ENCODE data around the gene RAB10. TPM values are rescaled to one million over a fixed set of nuclear protein-coding genes. Genes with fewer than 3 reads are reported as not detected.

Gene RAB10
- total RNA-seq, 1 experiment from 2014 or later = 167 TPM

DNA sequence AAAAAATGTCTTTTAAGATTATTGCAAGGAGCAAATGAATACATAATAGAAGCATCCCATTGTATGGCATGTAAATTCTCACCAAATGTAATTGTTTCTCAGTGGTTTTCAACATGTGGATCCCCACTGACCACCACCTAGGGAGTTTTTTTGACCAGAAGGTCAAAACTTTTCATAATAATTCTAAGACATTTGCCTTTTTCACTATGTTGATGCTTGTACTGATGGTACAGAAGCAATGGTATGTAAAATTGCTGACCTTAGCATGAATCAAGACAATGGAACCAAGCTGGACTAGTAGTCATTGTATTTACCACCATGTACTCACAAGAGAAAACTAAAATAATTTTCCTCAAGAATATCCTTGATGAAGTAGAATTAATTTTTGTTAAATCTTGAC lies 36.8 kb downstream of the RAB10 start (continued):
- TF ChIP-seq, protein P1, sequence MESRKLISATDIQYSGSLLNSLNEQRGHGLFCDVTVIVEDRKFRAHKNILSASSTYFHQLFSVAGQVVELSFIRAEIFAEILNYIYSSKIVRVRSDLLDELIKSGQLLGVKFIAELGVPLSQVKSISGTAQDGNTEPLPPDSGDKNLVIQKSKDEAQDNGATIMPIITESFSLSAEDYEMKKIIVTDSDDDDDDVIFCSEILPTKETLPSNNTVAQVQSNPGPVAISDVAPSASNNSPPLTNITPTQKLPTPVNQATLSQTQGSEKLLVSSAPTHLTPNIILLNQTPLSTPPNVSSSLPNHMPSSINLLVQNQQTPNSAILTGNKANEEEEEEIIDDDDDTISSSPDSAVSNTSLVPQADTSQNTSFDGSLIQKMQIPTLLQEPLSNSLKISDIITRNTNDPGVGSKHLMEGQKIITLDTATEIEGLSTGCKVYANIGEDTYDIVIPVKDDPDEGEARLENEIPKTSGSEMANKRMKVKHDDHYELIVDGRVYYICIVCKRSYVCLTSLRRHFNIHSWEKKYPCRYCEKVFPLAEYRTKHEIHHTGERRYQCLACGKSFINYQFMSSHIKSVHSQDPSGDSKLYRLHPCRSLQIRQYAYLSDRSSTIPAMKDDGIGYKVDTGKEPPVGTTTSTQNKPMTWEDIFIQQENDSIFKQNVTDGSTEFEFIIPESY (IDR thresholded peaks at IDR 0.05; ENCODE audit: extremely low read depth, insufficient replicate concordance, low read length) = no peak
- no peak for TF ChIP-seq POLR2A (IDR thresholded peaks at IDR 0.05; ENCODE audit: borderline replicate concordance, extremely low read depth, insufficient read depth, insufficient read length)
- TF ChIP-seq SRF (IDR thresholded peaks at IDR 0.05; ENCODE audit: low read depth) = no peak

DNA sequence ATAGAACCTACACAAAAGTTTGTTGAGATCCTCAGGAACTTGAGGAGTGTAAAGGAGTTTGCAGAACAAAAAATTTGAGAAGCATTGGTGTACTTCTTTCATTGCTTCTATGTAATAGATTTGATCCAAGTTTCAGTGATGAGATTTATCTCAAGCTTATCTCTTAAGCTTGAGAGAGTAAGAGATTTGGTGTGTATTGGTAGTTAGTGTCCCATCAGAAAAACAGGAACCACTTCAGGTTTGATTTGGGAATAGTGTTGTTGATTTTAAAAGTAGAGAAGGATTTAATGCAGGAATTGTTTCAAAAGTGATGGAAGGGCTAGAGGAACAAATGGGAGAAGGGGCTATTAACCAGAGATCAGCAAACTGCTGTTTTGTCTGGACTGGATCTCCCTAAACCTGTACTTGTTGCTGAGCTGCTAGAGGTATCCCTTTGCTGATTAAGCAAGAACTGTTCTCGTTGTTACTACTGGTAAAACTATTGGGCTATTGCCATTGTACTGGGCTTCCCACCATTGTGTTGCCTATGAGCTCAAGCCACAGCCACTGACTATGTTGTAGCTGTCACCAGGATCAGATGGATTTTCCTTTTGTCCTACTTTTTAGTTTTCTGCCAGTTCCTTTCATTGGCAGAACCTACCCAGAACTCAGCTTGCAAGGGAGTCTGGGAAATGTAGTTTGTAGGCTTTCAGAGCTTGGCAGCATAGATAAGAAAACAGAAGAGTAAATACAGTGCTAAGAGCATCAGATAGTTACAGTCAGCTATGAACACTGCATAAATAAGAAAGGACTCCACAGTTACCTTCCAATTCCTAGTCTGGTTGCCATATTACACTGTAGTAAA lies 39.3 kb downstream of the RAB10 start:
- Histone ChIP-seq H3K4me2 (ENCODE audit: low read length) (no peak overlapping the region), H2AFZ (ENCODE audit: low read depth, low read length, poor library complexity, severe bottlenecking) (no peak overlapping the region), H3K27ac (ENCODE audit: low read depth, low read length) (no peak overlapping the region), H3K9ac (ENCODE audit: low read length) (no peak overlapping the region), H4K20me1 (ENCODE audit: insufficient read depth) (peaks cover 23% of the 10 kb centered on the region; the same call in 1 of the 2 replicates), H3K36me3 (ENCODE audit: control insufficient read depth in 1 of 2, insufficient read depth in 2 of 2, low read length in 2 of 2) (peaks cover 0 to 5% of the 10 kb centered on the region in 2 experiments; a peak in 1 of 4 replicates), H3K79me2 (ENCODE audit: insufficient read depth, low read length) (peaks cover 100% of the 10 kb centered on the region), H3K9me3 (ENCODE audit: control insufficient read depth in 1 of 2, insufficient read depth in 1 of 2, low read depth in 1 of 2, low read length in 2 of 2) (no peaks in the 10 kb centered on the region), H3K27me3 (ENCODE audit: insufficient read depth, low read length) (no peaks in the 10 kb centered on the region), H3K4me3 (replicated peaks in 1 of 2; ENCODE audit: low read depth in 1 of 2, low read length in 2 of 2) (no peak overlapping the region), H3K4me1 (ENCODE audit: control insufficient read depth in 1 of 2, insufficient read depth in 2 of 2, low read length in 2 of 2) (peaks cover 20 to 47% of the 10 kb centered on the region in 2 experiments), H3K9me2 (ENCODE audit: insufficient read depth) (no peaks in the 10 kb centered on the region)
- DNase-seq (ENCODE audit: low read depth, low spot score) (no peak), ATAC-seq (no peak)
- intact Hi-C loops (cut with micrococcal nuclease) = no loop called here
- no TSS peak for BruUV-seq (replicated peaks)
- no peak for TF ChIP-seq ELF1 (IDR thresholded peaks at IDR 0.05; ENCODE audit: borderline replicate concordance, low read depth)
- ChIA-PET CTCF (no interaction called here), POLR2A (interaction anchor here (1.0 kb wide), 1 partner anchor 40 kb away, joined by 3 read pairs; no protein-coding TSS in a partner anchor), RAD21 (ENCODE audit: low non-redundant PET in 1 of 2, low total read pairs in 2 of 2, uncharacterized antibody in 2 of 2, unreplicated experiment in 2 of 2) (no interaction called here)

Data from HCT116 (cell line).